ENCODE measurements around the gene HMX2.

HMX2 gene

GRCh38 chr10:123139521-123140163, 8.3 kb upstream of the HMX2 start:
- no peak for DNase-seq

- no peak for DNase-seq
Observed at GRCh38 chr10:123140164-123140982, 7.6 kb upstream of the HMX2 start.

- no peak for DNase-seq
Observed at GRCh38 chr10:123140983-123141390, 6.9 kb upstream of the HMX2 start.

- DNase-seq, result no peak
Observed at GRCh38 chr10:123141791-123142700, 5.9 kb upstream of the HMX2 start.

- no peak for DNase-seq
Observed at GRCh38 chr10:123142701-123143161, 5.2 kb upstream of the HMX2 start.

GRCh38 chr10:123143162-123143824, 4.6 kb upstream of the HMX2 start:
- DNase-seq, result no peak

- no peak for DNase-seq
Observed at GRCh38 chr10:123143825-123144168, 4.1 kb upstream of the HMX2 start.

- no peak for DNase-seq
Observed at GRCh38 chr10:123144697-123145541, 3.0 kb upstream of the HMX2 start.

- no peak for DNase-seq
Observed at GRCh38 chr10:123145542-123146012, 2.4 kb upstream of the HMX2 start.

GRCh38 chr10:123146013-123146893, 1.7 kb upstream of the HMX2 start:
- no peak for DNase-seq

- DNase-seq, result no peak
Observed at GRCh38 chr10:123146894-123147634, 872 bp upstream of the HMX2 start.

- DNase-seq, result no peak
Observed at GRCh38 chr10:123148414-123149161, 652 bp downstream of the HMX2 start.

GRCh38 chr10:123149162-123149567, 1.2 kb downstream of the HMX2 start:
- no peak for DNase-seq

- DNase-seq, result peak; percentile 39
Observed at GRCh38 chr10:123149568-123150270, 1.8 kb downstream of the HMX2 start.

- DNase-seq, result no peak
Observed at GRCh38 chr10:123150271-123150985, 2.5 kb downstream of the HMX2 start.

GRCh38 chr10:123150986-123151736, 3.2 kb downstream of the HMX2 start:
- DNase-seq, result no peak

- no peak for DNase-seq
Observed at GRCh38 chr10:123151737-123152135, 3.8 kb downstream of the HMX2 start.
